GM19397 (cell line): ENCODE measurements around the gene CREB3L2.
"Not testable (repeated sequence)": the region's sequence is repeated elsewhere in the genome, so short reads cannot be mapped to it uniquely, and the experiment has no call there.

Source experiments
- ATAC-seq: cut with Tn5 transposase; IDR thresholded peaks from one replicate; pipeline ENCODE4 v1.9.1; 2021; ENCODE audit warnings: mild to moderate bottlenecking, moderate library complexity; ENCODE audit not compliant: unreplicated experiment

Gene CREB3L2

GRCh38 chr7:137846827-137847567 is 154.9 kb downstream of the CREB3L2 start, which contains the start of gene DGKI:
TSS of gene DGKI (minus strand) at chr7:137846974.
- peak; percentile 46 for ATAC-seq

DNA sequence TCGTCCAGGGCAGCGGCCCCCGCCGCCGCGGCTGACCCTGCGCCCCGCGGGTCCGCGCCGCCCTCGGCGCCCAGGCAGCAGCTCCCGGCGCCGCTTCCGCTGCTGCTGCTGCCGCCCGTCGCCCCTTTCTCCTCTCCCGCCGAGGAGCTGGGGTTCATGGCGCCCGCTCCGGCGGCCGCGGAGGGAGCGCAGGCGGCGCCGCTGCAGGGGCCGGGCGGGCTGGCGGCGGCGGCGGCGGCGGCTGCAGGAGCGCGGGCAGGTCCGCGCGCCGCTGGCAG is 155.4 kb downstream of the CREB3L2 start:
- peak; percentile 27 for ATAC-seq

DNA sequence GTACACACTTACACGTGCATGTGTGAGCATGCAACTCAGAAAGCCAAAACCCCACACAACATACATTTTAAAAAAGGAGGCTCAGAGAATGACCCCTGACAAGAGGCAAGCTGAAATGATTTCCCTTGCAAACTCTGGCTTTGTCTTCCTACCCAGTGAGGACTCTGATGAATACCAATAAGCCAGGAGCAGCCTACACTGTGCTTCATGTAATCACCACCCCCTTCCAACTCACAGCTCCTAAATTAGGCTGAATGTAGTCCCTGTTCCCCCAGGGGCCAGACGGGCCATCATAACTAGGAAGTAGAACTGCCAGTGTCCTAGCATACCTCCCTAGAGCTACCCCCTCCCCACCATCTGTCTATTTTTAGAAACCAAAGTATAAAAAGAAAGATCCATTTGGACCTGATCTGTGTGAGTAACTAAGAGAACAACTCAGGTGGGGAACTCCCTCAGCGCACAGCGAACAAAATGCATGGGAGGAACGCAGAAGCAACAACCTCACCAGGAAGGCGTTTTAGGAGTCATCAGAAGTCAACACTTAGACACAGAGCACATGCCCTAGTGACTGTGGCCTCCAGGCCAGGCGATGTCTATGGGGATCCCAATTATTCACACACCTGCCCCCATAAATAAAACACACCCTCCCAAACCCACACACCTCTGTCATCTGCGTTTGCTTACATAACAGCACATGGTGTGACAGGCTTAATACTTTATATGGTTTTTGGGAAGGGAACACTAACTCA is 157.0 kb downstream of the CREB3L2 start:
- no peak for ATAC-seq

GRCh38 chr7:137839903-137840779 is 161.7 kb downstream of the CREB3L2 start:
- no peak for ATAC-seq

DNA sequence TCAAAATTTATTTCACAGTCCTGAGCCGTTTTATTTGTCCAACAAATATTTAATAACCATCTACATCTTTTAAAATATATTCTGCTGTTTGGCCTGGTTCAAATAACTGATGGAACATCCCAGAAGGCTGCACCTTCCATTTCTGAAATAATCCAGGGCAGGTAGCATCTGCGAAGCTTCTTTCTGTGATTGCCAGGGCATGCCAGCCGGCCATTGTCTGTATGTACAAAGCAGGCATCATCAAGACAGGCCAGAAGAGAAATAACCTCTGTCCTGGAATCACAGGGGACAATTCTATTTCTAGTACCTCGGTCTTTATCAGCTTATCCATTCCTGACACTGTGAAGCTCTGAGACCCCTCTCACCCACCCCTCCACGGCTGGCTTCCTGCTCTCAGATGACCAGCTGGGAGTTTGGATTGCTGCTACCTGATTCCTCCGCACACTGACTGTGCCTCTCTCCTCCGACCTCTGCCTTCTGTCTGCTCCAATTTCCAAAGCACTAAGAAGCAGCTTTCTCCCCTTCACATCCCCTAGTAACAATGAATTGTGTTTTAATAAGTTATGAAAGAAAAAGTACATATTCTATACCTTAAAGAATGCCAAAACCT is 163.1 kb downstream of the CREB3L2 start:
- no peak for ATAC-seq

DNA sequence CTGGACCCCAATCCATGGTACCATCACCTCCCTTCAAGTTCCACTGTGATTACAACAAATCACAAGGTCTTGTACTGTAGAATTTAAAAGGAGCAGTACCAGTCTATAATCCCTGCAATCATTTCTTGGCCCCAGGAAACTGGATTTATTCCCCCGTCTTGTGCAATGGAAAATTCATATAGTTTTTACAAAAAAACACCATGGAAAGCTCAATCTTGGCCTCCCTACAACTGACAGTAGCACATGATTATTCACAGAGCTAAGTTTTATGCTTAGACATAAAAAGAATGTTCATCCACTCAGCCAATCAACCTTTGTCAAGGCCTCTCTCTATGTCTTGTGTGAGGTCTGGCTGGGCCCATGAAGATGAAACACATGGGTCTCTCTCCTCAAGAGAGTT is 165.3 kb downstream of the CREB3L2 start:
- ATAC-seq, result no peak

DNA sequence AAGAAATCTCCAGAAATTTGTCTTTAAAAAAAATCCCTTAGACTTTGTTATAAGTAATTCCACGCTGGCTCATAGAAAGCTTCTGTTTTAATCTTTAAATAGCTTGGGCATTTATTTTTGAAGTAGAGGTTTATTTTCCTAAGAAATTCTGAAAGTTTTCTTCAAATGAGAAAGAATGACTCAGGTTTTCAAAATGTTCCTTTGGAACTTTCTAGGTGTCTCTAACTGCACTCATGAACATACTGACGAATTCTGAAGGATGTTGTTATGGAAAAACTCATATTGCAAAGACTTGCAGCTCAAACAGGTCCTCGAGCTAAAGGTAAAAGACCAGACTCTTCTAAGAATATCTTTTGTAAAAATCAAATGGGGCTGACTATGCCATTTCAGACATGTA is 165.8 kb downstream of the CREB3L2 start:
- no peak for ATAC-seq

GRCh38 chr7:137835486-137836112 is 166.3 kb downstream of the CREB3L2 start:
- ATAC-seq, result no peak

GRCh38 chr7:137834552-137834951 is 167.3 kb downstream of the CREB3L2 start:
- no peak for ATAC-seq

GRCh38 chr7:137832990-137833389 is 168.9 kb downstream of the CREB3L2 start:
- ATAC-seq, result not testable (repeated sequence)

DNA sequence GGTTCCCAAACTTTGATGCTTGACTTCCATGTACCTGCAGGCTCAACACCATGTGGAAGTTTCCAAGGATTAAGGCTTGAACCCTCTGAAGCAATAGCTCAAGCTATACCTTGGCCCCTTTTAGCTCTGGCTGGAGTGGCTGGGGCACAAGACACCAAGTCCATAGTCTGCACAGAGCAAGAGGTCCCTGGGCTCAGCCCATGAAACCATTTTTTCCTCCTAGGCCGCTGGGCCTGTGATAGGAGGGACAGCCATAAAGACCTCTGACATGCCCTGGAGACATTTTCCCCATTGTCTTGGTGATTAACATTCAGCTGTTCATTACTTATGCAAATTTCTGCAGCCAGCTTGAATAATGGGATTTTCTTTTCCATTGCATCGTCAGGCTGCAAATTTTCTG is 169.5 kb downstream of the CREB3L2 start:
- no peak for ATAC-seq

GRCh38 chr7:137831555-137831954 is 170.3 kb downstream of the CREB3L2 start:
- ATAC-seq, result not testable (repeated sequence)

GRCh38 chr7:137829337-137829992 is 172.4 kb downstream of the CREB3L2 start:
- no peak for ATAC-seq

DNA sequence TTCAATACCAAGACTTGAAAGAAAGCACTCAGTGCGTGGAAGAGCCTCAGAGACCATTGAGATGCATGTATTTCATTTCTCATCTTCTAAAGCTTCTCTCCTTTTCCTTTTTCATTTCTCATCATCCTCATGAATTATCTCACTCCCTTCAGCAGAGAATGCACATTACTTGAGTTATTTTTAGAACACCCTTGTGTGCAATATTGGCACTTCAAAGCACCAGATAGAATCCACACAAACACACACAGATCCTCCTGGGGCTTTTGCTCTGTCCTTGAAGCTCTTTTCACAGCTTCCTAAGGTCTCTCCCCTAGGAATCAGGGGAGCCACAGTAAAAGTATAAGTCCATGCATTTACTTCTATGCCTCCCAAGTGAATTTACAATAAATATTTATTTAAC is 173.4 kb downstream of the CREB3L2 start:
- ATAC-seq, result no peak

DNA sequence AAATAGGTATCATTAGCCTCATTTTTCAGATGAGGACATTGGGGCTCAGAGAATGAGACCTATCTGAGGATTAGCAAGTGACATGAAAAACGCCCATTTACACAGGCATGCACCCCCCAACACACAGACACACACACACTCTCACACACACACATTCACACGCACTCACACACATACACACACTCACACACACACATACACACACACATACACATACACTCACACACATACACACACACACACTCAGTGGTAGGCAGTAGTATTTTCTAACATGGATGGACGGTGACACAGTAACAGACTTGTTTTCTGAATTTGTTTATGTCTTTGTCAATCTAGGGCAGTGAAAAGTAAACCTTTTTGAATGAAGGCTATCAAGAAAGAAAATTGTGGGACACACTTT is 176.4 kb downstream of the CREB3L2 start:
- ATAC-seq, result no peak
